Muscle of leg (tissue), 11 donors: ENCODE data around the gene ZFPM1. TPM values are rescaled to one million over a fixed set of nuclear protein-coding genes. Genes with fewer than 3 reads are reported as not detected.

Source experiments
- DNase-seq: peaks from one replicate; pipeline ENCODE4 v3.0.0; 2013
- H3K27ac ChIP-seq: one replicate; pipeline ENCODE4 v1.5.1; 2013; ENCODE audit warnings: mild to moderate bottlenecking, low read length, control low read depth
- H3K27me3 ChIP-seq: one replicate; pipeline ENCODE4 v1.6.1; 2013; ENCODE audit warnings: low read length; ENCODE audit not compliant: control insufficient read depth, insufficient read depth
- H3K36me3 ChIP-seq: one replicate; pipeline ENCODE4 v1.6.1; 2013; ENCODE audit warnings: low read length; ENCODE audit not compliant: control insufficient read depth, insufficient read depth
- H3K4me1 ChIP-seq: one replicate; pipeline ENCODE4 v1.6.1; 2013; ENCODE audit warnings: low read length; ENCODE audit not compliant: control insufficient read depth, insufficient read depth
- H3K4me3 ChIP-seq: one replicate; pipeline ENCODE4 v1.5.1; 2013; ENCODE audit warnings: low read length, control low read depth
- H3K9me3 ChIP-seq: replicated peaks from 2 replicates; pipeline ENCODE4 v1.6.1; 2013; ENCODE audit warnings: low read depth, low read length; ENCODE audit not compliant: control insufficient read depth
- WGBS: methylation state at CpG from one replicate; pipeline ENCODE4 v1.1.5; 2013; ENCODE audit warnings: missing lambda C conversion rate; ENCODE audit not compliant: insufficient coverage; 5-methylcytosine and 5-hydroxymethylcytosine counted together
- polyA plus RNA-seq, 8 donors: library from polyadenylated mRNA; unstranded; fragments of 120-200 nt; gene quantifications; one replicate each; pipeline versions ENCODE4 v1.2.1 to v1.2.3, GENCODE V29; 2013; ENCODE audit warnings: inconsistent platforms in 1 of 8, low replicate concordance in 1 of 8; ENCODE audit not compliant: insufficient read length in 8 of 8, insufficient read depth in 1 of 8
- total RNA-seq: library from RNA; stranded (reverse); fragments of 120-200 nt; gene quantifications from one replicate; pipeline ENCODE4 v1.2.4, GENCODE V29; 2013

Gene ZFPM1
- total and polyA plus RNA-seq, 9 donors, result 0.89 to 3.3 (median 1.6) TPM

DNA sequence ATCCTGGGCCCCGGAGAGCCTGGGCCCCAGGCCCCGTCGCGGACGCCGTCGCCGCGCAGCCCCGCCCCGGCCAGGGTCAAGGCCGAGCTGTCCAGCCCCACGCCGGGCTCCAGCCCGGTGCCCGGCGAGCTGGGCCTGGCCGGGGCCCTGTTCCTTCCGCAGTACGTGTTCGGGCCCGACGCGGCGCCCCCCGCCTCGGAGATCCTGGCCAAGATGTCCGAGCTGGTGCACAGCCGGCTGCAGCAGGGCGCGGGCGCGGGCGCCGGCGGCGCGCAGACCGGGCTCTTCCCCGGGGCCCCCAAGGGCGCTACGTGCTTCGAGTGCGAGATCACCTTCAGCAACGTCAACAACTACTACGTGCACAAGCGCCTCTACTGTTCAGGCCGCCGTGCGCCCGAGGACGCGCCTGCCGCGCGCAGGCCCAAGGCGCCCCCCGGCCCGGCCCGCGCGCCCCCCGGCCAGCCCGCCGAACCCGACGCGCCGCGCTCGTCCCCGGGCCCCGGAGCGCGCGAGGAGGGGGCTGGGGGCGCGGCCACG, 80.4 kb downstream of the ZFPM1 start:
- H3K36me3 ChIP-seq, result peaks cover 28% of the 10 kb centered on the region
- H3K27me3 ChIP-seq, result peaks cover 5% of the 10 kb centered on the region
- DNase-seq, result peak; percentile 69
- H3K4me3 ChIP-seq, result peak overlapping the region; percentile 36
- no peak overlapping the region for H3K27ac ChIP-seq
- H3K4me1 ChIP-seq, result peaks cover 26% of the 10 kb centered on the region
- H3K9me3 ChIP-seq, result no peaks in the 10 kb centered on the region
- 6% methylated on average over 79 of the region's 79 CpGs for WGBS

DNA sequence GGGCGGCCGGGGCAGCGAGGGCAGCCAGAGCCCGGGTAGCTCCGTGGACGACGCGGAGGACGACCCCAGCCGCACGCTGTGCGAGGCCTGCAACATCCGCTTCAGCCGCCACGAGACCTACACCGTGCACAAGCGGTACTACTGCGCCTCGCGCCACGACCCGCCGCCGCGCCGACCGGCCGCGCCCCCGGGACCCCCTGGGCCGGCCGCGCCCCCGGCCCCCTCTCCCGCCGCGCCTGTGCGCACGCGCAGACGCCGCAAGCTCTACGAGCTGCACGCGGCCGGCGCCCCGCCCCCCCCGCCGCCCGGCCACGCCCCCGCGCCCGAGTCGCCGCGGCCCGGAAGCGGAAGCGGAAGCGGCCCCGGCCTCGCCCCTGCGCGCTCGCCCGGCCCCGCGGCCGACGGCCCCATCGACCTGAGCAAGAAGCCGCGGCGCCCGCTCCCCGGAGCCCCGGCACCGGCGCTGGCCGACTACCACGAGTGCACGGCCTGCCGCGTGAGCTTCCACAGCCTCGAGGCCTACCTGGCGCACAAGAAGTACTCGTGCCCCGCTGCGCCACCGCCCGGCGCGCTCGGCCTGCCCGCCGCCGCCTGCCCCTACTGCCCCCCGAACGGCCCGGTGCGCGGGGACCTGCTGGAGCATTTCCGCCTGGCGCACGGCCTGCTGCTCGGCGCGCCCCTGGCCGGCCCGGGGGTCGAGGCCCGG, 81.0 kb downstream of the ZFPM1 start:
- DNase-seq, result peak; percentile 89
- peaks cover 23% of the 10 kb centered on the region for H3K36me3 ChIP-seq
- peaks cover 26% of the 10 kb centered on the region for H3K4me1 ChIP-seq
- under 1% methylated on average over 114 of the region's 114 CpGs for WGBS
- no peak overlapping the region for H3K27ac ChIP-seq
- peaks cover 11% of the 10 kb centered on the region for H3K27me3 ChIP-seq
- peak overlapping the region; percentile 43 for H3K4me3 ChIP-seq
- H3K9me3 ChIP-seq, result no peaks in the 10 kb centered on the region

DNA sequence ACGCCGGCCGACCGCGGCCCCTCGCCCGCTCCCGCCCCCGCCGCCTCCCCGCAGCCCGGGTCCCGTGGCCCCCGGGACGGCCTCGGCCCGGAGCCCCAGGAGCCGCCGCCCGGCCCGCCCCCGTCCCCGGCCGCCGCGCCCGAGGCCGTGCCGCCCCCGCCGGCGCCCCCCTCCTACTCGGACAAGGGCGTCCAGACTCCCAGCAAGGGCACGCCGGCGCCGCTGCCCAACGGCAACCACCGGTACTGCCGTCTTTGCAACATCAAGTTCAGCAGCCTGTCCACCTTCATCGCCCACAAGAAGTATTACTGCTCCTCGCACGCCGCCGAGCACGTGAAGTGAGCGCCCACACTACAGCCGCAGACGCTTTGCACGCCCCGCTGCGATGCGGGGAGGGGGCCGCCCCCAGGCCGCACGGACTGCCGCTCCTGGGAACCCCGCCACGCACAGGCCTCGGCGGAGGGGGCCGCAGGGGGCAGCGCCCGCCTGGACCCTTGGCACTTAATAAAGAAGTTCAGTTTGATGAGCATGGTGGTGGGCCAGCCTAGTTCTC, 81.6 kb downstream of the ZFPM1 start:
- Histone ChIP-seq H3K4me1 (peaks cover 26% of the 10 kb centered on the region), H3K9me3 (no peaks in the 10 kb centered on the region), H3K36me3 (peaks cover 18% of the 10 kb centered on the region), H3K27me3 (peaks cover 18% of the 10 kb centered on the region), H3K4me3 (peak overlapping the region; percentile 26), H3K27ac (no peak overlapping the region)
- DNase-seq, result no peak
- 12% methylated on average over 44 of the region's 65 CpGs for WGBS

DNA sequence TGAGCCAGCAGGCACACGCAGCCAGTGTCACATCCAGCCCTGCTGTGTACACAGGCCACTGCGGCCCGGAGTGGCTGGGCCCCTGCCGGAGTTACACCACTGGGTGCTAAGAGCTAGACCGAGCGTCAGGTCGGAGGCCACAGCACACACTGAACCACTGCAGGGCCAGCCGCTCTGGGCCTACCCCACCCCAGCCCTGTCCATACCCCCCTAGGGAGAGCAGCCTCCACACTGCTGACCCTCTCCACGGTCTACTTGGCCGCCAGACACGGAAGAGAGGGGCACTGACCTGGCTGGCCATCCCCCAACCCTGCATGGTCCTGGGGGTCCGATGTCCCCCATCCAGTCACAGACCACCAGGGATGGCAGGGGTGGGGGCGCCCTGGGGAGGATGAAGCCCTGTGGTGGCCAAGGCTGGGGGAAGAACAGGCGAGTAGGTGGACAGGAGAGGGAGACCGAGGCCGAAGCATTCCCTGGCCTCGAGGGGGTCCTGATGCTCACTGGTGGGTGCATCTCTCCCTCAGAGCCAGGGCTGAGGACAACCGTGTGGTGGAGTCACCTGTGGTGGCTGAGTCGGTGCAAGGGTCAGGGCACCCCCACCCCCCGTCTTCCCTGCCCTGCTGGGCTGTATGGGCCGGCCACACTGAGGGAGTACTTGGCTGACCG, 82.2 kb downstream of the ZFPM1 start:
- H3K27ac ChIP-seq, result no peak overlapping the region
- H3K36me3 ChIP-seq, result peaks cover 12% of the 10 kb centered on the region
- DNase-seq, result no peak
- peak overlapping the region; percentile 8 for H3K4me3 ChIP-seq
- H3K9me3 ChIP-seq, result no peaks in the 10 kb centered on the region
- WGBS, result 73% methylated on average over 17 of the region's 22 CpGs
- H3K4me1 ChIP-seq, result peaks cover 26% of the 10 kb centered on the region
- peaks cover 24% of the 10 kb centered on the region for H3K27me3 ChIP-seq

DNA sequence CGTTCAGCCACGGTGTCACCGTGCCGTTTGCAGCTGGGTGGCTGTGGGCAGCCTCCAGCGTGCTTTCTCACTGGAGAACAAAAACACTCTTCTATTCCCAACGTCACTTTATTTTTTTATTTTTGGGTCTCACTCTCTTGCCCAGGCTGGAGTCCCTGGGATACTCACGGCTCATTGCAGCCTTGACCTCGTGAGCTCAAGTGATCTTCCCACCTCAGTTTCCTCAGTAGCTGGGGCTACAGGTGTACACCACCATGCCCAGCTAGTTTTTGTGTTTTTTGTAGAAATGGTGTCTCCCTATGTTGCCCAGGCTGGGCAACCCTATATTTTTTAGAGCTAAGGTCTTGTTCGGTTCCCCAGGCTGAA, 82.8 kb downstream of the ZFPM1 start:
- peaks cover 8% of the 10 kb centered on the region for H3K36me3 ChIP-seq
- peaks cover 28% of the 10 kb centered on the region for H3K27me3 ChIP-seq
- no peaks in the 10 kb centered on the region for H3K9me3 ChIP-seq
- H3K4me3 ChIP-seq, result no peak overlapping the region
- peaks cover 26% of the 10 kb centered on the region for H3K4me1 ChIP-seq
- WGBS, result 80% methylated on average over 7 of the region's 9 CpGs
- H3K27ac ChIP-seq, result no peak overlapping the region
- no peak for DNase-seq

DNA sequence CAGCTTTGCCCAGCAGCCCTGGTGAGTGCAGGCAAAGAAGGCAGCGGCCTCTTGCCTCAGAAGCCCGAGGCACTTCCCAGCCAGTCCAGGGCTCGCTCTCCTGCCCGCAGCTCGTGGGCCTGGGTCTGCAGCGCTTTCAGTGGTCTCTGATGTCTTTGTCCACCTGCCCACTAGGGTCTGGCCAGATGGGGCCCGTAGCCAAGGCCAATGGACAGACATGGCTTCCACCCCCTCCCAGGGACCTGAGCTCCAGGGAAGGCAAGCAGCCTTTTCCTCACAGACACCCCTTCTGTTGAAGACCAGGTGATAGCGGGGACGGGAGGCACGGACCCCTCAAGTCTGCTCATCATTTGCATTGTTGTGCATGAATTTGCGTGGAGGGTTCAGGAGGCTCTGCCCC, 83.4 kb downstream of the ZFPM1 start:
- Histone ChIP-seq H3K9me3 (no peaks in the 10 kb centered on the region), H3K27ac (no peak overlapping the region), H3K4me1 (peaks cover 24% of the 10 kb centered on the region), H3K27me3 (peaks cover 31% of the 10 kb centered on the region), H3K4me3 (no peak overlapping the region), H3K36me3 (peaks cover 5% of the 10 kb centered on the region)
- no peak for DNase-seq
- WGBS, result 86% methylated on average over 7 of the region's 11 CpGs

DNA sequence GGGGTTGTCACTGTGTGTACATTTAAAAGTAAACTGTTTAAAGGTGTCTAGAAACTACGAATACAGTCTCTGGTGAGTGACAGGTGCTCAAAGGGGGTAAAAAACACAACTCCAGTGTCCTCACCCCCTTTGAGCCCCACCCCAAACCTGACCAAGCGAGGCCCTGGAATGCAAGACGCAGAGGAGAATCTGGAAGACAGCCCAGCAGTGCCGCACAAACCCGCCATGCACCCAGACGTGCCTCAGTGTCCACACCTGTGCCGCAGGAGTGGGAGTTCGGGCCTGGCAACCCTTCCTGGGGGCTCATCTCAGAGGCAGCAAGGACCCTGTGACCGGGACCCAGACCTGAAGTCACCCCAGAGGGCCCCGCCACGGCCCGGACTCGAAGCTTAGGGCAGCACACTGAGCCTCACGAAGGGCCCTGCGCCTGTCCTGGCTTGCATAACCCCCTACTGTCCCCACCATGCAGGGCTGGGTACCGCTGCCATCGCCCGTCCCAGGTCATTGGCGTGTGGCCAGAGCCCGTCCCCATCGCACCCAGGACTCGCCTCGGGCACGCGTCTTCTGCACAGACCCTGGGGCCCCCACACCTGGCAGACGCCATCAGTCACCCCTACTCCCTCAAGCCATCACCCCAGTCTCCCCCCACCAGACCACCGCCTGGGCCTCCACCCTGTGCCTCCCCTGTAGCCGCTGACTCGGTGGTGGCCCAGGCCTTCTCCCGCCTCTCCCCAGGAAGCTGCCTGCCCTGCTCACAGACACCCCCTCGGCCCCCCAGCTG, 84.1 kb downstream of the ZFPM1 start:
- no peak for DNase-seq
- peaks cover 32% of the 10 kb centered on the region for H3K27me3 ChIP-seq

DNA sequence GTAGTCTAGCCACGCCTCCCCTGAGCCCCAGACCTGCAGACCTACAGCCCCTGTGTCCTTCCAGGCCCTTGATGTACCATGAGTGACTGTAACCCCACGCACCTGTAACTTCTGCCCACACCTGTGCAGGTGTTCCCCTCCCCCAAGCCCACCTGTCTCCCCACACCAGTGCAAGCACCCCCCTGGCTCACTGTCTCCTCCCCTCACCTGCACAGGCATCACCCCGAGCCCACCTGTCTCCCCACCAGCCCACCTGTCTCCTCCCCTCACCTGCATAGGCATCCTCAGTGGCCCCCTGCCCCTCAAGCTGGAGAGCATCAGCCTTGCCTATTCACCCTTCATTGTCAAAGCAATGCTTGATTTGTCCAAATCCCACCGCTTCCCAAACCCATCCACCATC, 84.8 kb downstream of the ZFPM1 start:
- WGBS, result 78% methylated on average over 4 of the region's 4 CpGs
- no peak for DNase-seq
- peaks cover 10% of the 10 kb centered on the region for H3K9me3 ChIP-seq
- H3K36me3 ChIP-seq, result peaks cover 5% of the 10 kb centered on the region
- no peak overlapping the region for H3K27ac ChIP-seq
- H3K4me1 ChIP-seq, result peaks cover 12% of the 10 kb centered on the region
- peaks cover 33% of the 10 kb centered on the region for H3K27me3 ChIP-seq
- H3K4me3 ChIP-seq, result no peak overlapping the region

More for the DNA sequence above, 84.1 kb downstream of the ZFPM1 start:
- H3K4me1 ChIP-seq, result peaks cover 18% of the 10 kb centered on the region
- peaks cover 5% of the 10 kb centered on the region for H3K36me3 ChIP-seq
- no peak overlapping the region for H3K4me3 ChIP-seq
- peaks cover 3% of the 10 kb centered on the region for H3K9me3 ChIP-seq
- WGBS, result 76% methylated on average over 27 of the region's 31 CpGs
- no peak overlapping the region for H3K27ac ChIP-seq

DNA sequence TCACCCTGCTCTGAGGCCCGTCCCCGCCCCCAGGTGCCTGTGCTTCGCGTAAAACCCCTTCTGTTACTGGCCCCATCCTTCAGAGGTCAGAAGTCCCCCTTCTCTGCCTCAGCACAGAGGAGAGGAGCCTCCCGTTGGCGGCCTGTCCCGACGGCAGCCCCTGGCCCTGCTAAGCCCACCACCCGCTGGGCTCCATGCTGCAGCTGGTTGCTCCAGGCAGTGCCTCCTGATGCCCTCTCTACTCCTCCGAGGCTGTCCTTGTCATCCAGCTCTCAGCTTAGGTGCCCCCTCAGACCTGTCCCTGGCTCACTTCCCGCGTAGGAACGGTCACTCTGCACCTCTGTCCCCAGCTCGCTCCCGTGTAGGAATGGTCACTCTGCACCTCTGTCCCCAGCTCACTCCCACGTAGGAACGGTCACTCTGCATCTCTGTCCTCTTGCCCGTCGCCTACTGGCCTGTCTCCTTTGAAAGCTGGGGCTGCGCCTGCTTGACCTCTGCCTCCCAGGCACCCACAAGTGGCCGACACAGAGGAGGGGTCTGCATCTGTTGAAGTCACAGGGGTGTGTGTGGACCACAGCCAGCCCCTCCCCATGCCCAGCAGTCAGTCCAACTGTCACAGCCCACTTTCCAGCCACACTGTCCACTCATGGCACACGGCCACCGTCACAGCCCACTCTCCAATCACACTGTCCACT, 85.4 kb downstream of the ZFPM1 start:
- Histone ChIP-seq H3K4me1 (peaks cover 9% of the 10 kb centered on the region), H3K27me3 (peaks cover 33% of the 10 kb centered on the region), H3K36me3 (peaks cover 5% of the 10 kb centered on the region), H3K9me3 (peaks cover 17% of the 10 kb centered on the region), H3K27ac (no peak overlapping the region), H3K4me3 (no peak overlapping the region)
- 45% methylated on average over 21 of the region's 23 CpGs for WGBS
- DNase-seq, result no peak
